SH-SY5Y (cell line): ENCODE results near the gene INPP5A.

Experiments
- GATA2 ChIP-seq: IDR thresholded peaks from 2 replicates; pipeline ENCODE4 v1.6.1; 2011; ENCODE audit warnings: mild to moderate bottlenecking, low read depth, low read length
- GATA3 ChIP-seq: IDR thresholded peaks from 2 replicates; pipeline ENCODE4 v1.6.1; 2011; ENCODE audit warnings: low read depth, mild to moderate bottlenecking, low read length, moderate library complexity

GRCh38 chr10:132761395-132762060, 223.9 kb downstream of the INPP5A start:
- TF ChIP-seq GATA3, result no peak
- TF ChIP-seq GATA2, result no peak
